Limb (tissue), 2 donors: ENCODE data around the gene LGR4.

Experiments
- DNase-seq, 2 donors: peaks; one replicate each; pipeline ENCODE4 v3.0.0-alpha.2; 2016; ENCODE audit errors: extremely low spot score in 2 of 2

LGR4 gene

DNA sequence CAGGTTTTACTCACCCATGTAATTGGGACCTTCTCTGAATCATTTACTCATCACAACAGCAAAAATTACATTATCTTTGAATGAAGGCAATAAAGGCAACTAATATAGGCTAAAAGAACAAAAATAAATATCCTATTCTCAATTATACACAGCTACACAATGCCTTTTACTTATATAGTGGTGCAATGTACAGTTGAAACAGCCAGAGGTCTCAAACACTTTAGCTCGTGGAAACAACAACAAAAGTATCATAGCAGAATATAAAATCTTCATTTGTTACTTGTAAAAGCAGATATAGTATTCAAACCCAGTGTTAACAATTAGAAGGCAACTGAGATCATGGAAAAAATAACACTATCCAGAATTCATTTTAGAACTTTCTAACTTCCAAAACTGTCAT, 88.9 kb downstream of the LGR4 start:
- DNase-seq: no peak

DNA sequence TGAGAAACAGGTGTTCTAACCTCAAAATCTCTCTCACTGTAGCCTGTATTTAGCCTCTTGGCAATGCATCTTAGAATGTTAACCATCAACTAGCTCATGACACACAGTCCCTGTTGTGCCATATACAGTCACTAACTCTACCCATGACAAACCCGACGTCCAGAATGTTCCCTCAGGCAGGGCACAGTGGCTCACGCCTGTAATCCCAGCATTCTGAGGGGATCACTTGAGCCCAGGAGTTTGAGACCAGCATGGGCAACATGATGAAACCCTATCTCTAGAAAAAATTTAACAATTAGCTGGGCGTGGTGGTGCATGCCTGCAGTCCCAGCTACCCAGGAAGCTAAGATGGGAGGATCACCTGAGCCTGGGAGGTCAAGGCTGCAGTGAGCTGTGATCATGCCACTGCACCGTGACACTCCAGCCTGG, 91.3 kb downstream of the LGR4 start:
- no peak for DNase-seq

DNA sequence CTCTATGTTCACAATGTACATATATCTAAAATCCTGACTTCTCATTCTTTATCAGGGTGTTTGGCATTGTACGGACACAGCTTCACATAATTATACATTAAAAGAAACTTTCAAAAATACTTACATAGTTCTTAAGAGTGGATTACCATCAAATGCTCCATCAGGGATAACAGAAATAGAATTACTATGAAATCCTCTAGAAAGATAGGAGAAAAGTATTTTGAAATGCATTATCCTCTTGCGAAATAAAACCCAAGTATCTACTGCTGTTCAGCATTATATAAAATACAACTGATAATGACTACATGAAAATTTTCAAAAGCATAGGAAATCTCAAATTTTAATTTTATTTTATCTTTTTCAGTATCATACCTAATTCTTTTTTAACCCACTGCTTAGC, 91.8 kb downstream of the LGR4 start:
- no peak for DNase-seq

DNA sequence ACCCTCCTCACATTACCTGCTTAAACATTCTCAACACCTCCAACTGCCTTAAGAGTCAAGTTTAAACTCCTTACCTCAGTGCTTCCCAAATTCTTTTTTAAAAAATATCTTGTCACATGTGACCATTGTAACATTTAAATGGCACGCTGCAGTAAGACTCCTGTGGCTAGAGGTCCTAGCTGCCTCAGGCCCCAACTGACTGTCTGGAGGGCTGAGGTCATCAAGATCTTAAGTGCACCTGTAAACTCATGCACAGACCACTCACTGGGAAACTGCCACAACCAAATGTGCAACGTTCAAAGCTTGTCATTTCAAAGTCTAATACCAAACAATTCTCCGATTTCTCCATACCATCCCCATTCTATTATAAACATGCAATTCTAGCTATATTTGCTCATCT, 93.1 kb downstream of the LGR4 start:
- DNase-seq: no peak

DNA sequence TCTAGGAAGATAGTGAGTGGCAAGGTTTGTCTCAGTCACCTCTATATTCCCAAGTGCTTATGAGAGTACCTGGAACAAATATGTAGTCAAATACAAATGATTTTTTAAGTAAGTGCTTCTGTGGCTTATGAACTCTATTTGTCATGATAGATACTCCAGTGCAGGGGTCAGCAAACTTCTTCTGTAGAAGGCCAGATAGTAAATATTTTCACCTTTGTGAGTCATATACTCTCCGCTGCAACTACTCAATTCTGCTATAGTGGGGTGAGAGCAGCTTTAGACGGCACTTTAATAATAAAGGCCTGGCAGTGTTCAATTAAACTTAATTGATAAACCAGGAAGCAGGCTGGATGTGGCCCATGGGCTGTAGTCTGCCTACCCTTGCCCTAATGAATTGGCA, 97.2 kb downstream of the LGR4 start:
- DNase-seq: no peak

DNA sequence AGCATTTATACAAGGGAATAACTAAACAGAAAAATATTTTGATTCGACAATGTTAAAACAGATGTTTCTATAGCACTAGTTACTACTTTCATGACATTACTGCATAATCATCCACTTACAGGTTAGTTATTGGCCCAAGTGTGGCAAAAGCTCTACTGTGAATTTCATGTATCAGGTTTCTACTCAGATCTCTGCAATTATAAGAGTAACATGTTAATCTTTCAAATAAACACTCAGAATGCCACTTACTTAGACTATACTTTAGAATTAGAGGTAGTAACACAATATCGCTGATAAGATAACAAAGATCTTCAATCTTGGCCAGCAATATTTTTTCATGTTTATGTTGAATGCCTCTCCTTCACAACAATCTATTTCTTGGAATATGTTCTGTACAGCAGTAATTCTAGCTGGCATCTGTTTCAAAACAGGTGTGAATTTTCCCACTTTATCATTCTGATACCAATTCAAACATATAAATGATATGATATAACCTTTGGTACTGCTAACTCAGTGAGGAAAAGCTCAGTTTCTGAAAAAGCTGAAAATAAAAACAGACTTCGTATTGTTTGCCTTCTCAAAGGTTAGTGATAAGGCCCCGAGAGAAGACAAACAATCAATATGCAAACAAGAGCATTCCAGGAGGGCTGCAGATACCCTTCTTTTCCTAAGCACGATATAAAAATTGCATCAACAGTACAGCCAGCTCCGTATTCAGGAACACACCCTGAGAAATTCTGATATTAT, 98.6 kb downstream of the LGR4 start:
- no peak for DNase-seq

DNA sequence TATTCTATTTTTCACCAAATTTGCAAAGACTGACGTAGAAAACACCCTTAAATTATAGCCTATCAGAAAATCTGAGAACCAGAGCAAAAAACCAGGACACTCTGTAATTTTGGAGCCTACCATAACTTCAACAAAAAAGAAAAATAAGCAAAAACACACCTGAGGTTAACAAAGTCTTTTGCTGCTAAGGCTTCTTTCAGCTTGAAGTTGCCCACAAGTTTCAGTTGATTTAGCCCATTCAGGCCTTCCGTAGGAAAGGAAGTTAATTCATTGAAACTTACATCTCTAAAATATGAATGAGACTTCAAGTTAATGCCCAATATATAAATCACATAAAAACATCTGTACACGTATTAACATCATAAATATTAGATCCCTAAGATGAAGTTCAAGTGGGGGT, 99.2 kb downstream of the LGR4 start:
- no peak for DNase-seq

DNA sequence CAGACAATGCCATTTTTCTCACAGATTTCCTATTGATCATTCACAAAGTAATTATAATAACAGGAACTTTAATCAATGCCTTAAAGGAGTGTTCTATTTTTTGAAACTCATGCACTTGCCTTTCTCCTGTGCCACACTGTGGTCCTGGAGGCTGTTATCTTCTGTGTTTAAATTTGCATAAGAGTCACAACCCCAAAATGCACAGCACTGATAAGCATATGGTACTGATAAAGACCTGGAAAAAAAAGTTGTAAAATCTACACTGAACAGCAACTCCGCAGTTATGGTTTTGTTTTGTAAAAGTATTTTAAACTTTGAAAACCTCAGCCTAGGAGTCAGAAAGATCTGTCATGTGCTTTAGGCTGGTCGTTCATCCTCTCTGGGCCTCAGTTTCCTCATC, 100.4 kb downstream of the LGR4 start:
- DNase-seq: no peak

DNA sequence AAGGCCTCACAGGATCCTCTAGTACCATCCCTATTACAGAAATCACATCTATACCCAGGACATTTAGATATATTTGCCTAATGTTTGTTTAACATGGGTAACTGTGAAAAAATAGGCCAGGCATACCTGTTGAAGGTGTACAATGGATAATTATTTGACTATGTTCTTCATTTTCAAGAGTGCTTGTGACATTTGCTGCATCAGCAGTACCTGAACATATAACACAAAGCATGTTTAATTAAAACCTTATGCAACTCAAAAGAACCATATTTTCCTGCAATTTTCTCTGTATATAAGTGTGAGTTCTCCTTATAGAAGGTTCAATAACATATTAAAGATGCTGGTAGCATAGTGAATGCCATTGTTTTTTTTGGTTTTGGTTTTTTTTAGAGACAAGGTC, 101.1 kb downstream of the LGR4 start:
- DNase-seq: no peak

DNA sequence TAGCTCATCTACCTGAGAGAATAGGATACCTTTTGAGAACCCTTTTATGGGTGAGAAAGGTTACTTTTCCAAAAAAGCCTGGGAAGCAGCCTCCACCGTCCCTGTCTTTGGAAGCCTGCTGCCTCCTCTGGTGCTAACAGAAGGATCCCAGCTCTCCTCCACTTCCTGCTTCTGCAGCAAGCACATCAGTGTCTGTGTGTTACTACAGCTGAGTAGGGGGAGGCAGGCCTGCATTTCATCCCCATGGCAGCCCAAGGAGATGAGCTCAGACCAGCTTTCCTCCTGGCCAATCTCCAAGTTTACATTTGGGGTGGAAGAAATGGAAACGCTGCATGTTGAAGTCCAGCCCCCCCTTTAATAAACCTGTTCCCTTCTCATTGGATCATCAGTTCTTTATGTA, 102.2 kb downstream of the LGR4 start:
- peak; percentile 40 to 51 for DNase-seq

DNA sequence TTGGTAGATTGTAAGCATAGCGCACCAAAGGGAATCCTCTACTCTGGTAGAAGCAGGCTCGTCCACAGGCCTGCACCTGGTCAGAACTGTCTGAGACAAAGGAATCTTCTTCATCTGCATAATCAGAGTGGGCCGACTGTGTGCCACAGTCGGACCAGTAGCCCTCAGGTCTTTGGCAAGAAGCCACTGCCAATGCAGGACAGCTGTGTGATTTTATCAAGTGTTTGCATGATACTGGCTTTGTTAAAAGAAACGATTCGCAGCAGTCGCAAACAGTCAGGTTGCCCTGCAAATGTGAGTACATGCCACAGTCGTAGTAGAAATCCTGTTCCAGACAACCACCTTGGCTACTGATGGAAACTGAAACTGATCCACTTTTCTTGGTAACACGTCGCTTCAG, 104.7 kb downstream of the LGR4 start:
- DNase-seq: no peak

DNA sequence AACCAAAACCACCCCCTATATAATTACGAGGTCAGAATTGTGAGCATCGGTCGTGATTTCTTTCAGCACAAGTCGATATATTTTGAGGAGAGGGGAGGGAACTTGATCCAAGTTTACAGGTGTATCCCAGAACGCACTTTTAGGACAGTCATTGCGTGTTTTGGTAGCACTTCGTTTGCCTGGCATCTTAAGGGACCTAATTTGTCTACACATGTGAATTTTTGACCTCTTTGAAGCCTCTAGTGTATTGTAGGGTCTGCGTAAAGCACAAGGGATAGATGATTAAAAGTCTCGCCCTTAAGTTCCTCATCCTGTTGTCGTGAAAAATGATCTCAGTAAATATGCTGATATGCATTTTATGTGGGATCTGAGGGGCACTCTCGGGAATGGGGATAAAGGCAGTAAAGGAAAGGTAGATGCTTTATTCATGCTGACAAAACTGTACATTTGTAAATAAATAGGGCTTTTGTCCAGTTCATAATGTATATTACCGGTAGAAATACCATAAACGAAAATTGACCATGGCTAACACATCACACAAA, 108.9 kb downstream of the LGR4 start:
- DNase-seq: no peak

DNA sequence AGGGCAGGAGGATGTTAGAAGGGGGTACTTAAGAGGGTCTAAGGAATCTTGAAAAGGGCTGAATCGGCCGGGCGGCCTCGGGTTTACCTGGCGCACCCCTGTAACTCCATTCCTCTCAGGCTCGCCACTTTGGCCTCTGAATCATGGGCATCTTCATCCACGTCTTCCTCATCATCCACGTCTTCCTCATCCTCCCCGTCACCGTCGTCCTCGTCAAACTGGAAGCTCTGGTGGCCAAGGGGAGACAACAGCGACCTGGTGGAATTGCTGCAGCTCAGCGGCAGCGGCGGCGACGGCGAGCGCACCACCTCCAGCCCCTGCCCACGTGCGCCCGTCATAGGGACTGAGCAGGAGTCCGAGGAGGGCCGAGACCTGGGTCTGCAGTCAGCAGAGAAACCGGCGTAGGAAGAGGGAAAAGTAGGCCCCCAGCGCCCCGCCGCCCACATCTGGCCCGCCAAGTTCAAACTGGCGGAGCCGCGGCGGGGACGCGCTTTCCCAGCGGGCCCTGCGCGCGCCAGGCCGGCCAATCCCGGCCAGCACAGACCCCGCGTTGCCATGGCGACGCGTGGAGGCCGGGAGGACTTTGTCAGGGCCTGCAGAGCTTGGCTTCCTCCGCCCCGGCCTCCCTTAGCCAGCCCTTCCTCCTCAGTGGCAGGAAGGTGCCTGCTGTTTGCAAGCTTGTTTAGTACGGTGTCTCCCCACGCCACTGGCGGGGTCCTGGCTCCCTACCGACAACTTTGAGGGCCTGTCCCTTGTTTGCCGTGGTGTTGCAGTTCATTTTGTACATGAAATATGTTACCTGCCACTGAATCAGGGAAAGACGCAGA, 109.6 kb downstream of the LGR4 start, which contains the start of gene CCDC34:
TSS of gene CCDC34 (minus strand) at position 467 of the 827 bp plus-strand sequence. CDS start at position 446, 21 bp downstream.
- DNase-seq: peak; percentile 92 to 95

DNA sequence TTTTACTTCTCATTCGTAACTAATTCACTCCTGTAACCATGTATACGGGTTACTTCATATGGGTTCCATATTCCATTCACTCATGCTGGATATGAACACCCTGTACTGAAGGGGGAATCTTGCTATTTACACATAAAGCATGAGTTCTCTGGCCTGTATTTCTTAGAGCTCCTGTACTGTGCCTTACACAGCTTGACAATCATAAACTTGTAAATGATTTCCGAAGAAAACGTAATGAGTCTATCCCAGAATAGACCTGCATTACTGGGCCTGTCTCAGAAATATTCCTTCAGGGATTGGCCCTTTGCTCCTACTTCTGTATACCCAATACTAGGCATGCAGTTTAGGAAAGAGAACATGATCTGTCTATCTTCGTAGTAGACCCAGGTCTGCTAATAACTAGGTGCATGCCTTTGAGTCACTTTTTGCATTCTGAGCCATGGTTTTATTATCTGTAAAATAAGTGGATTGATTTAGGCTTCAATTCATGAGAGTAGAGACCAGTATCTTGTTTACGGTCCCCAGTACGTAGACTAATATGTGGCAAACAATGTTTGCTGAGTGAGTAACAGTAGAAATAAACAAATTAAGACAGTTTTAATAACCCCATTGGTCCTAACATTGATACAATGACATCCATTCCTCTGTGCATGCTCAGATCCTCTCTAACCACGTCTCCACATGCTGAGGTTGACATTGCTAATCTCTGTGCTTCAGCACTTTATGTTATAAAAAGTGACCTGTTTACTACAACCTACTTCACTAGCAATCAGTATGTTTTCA, 110.8 kb downstream of the LGR4 start:
- no peak for DNase-seq

DNA sequence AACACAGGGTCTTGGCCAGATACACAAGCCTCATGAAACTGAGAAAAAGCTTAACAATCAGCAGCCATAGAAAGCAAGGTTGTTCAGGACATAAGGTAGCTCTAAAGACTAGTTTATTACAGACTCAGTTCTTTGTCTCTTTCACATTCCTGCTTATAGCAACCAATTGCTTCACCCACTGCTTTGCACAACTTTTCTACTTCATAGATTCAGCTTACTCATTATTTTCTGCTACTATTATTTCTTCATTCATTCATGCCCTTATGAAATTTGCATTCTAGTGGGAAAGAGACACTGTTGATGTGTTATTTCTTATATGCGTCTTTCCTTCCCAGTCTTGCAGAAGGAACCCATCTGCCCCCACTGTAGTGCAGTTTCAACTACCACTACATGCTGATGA, 114.3 kb downstream of the LGR4 start:
- no peak for DNase-seq

DNA sequence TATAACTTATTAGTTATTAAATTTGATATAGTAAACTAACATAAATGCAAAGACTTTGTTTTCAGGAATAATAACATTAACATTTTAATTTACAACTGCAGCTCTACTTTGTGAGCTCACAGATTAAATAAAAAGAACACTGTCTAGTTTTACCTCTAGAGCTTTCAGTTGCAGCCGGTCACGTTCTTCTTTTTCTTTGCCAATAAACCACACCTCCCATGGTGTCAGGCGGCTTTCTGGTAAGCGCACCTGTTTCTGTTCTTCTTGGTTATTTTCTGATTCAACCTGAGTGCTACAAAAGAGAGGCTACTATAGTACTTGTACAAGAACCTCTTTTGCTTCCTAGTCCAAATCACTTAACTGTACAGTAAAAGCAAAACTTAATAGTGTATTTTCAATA, 115.3 kb downstream of the LGR4 start:
- no peak for DNase-seq

DNA sequence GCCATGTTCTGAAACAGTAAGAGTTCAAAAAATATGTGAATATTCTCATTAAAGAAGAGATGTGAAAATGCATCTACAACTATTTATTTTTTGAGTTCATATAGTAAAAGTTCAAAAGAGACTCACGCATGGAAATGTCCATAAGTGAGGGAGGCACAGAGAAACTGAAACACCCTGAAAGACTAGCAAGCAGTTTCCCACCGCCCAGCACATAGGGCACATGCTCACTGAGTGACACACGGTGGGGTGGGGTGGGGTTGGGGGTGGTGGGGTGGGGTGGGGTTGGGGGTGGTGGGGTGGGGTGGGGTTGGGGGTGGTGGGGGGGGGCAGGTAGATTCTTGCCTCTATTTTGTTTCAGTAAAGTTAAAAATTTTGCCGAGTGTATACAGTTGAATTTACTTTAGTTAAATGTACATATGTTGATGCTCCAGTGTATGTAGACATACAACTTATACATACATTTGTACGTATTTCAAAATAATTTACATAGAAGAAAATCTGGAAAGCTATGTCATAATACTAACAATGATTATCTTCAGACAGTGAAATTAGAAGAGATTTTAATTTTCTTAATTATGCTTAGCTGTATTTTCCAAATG, 115.9 kb downstream of the LGR4 start:
- DNase-seq: no peak

DNA sequence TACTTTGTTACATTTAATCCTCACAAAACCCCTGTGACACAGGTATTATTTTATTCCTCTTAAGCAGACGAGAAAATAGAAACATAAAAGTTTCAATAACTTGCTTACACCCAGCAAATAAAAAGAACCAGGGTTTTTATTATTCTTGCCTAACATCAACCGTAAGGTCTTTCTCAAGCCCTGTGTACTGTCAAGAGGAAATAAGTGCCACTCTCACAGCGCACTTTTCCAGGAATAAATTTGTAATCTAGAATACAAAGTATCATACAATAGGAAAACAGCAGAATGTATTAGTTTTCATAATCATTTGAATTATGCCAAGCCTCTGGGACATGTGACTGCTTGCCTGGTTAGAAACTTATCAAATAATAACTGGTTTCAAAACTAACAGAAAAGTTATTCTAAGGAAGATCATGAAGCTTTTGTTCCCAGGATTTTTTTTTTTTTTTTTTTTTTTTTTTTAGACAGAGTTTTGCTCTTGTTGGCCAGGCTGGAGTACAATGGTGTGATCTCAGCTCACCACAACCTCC, 117.0 kb downstream of the LGR4 start:
- no peak for DNase-seq

DNA sequence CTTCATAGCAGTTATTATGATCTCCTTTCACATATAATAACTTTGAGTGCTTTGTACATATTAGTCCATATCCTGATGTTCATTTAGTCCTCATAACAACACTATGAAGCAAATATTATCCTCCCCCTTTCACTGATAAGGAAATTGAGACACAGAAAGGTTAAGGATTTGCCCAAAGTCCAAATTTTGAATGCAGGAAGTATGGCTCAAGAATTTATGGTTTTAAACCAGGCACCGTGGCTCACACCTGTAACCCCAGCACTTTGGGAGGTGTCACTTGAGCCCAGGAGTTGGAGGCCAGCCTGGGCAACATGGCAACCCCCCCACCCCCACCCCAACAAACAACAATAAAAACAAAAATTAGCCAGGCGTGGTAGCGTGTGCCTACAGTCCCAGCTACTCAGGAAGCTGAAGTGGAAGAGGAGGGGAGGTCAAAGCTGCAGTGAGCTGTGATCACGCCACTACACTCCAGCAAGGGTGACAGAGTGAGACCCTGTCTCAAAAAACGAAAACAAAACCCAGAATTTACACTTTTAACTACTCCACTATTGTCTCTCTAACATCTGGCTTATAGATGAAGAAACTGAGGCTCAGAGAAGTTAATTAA, 118.1 kb downstream of the LGR4 start:
- DNase-seq: no peak

DNA sequence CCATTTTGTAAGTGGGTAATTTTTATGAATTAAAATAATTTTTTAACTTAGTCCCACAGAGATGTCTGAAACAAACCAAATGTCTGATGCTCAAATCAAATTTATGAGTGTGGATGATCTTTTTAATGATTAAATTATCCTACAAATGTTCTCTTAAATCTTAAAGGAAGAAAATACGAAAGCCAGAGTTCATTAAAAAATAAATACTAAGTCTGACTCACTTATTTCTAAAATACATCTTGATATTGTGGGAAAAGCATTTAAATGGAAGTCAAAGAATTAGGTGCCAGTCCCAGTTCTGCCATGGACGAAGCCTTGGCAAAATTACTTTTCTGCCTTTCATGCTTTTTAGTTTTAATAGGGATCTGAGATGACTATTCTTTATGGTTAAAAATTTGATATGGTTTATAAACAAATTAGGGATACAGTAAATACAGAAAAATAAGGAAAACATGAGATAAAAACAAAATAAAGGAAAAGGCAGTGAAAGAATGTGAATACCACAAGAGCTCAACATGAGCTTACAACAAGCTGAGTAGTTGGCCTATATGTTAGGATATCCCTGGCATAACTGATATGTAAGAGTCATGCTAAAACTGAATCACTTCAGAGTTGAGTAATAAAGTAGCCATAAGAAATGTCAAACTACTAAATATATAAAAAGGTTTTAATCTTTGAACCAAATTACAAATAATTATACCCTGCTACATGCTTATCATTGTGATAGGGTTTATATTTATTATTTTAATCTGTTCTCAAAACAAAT, 118.8 kb downstream of the LGR4 start:
- no peak for DNase-seq
